K562 (cell line): Measurements from ENCODE around the gene CCNY. TPM values are rescaled to one million over a fixed set of nuclear protein-coding genes. Genes with fewer than 3 reads are reported as not detected.

ENCODE experiments used
- LCOR ChIP-seq: sonication (generic); formaldehyde crosslinking; IDR thresholded peaks from 2 replicates; pipeline ENCODE4 v1.8.0; 2022; ENCODE audit warnings: mild to moderate bottlenecking, missing genetic modification reagents
- MGA ChIP-seq: fragments of 450-650 bp; IDR thresholded peaks from 2 replicates; pipeline ENCODE4 v1.6.1; 2016; ENCODE audit warnings: mild to moderate bottlenecking, moderate library complexity
- NR2F6 ChIP-seq: fragments of 450-650 bp; formaldehyde crosslinking; IDR thresholded peaks from 2 replicates; pipeline ENCODE4 v1.4.0; 2020; ENCODE audit warnings: mild to moderate bottlenecking
- PRDM10 ChIP-seq: fragments of 450-650 bp; IDR thresholded peaks from 2 replicates; pipeline ENCODE4 v1.6.1; 2018; ENCODE audit not compliant: partially characterized antibody
- TCF7L2 ChIP-seq: fragments of 150-350 bp; IDR thresholded peaks from 2 replicates; pipeline ENCODE4 v1.6.1; 2016; ENCODE audit warnings: low read depth, mild to moderate bottlenecking, low read length, moderate library complexity
- polyA plus RNA-seq, 8 experiments: library from polyadenylated mRNA; depleted of rRNA in 4 of 8; stranded (reverse) in 5 of 8; unstranded in 3 of 8; fragments of >200 nt; fragmentation: Nextera tagmentation in 2 of 8; fragmentation: Illumina TruSeq in 1 of 8; extraction: Ambion mirVana in 2 of 8; extraction: Trizol in 1 of 8; gene quantifications; 2 replicates each; pipeline versions ENCODE4 v1.2.1 to v1.2.3, GENCODE V29; 2011 to 2014; ENCODE audit warnings: inconsistent platforms in 1 of 8, missing spikeins in 1 of 8
- total RNA-seq, 7 experiments: library from RNA; depleted of rRNA in 6 of 7; stranded (reverse); fragments of >200 nt in 6 of 7; fragmentation: Illumina TruSeq in 2 of 7; extraction: Trizol in 2 of 7; gene quantifications; 2 replicates each; pipeline versions ENCODE4 v1.2.1 to v1.2.3, GENCODE V29; 2011 to 2021; ENCODE audit warnings: low replicate concordance in 1 of 7
- TF ChIP-seq, protein P1 (sequence below): sonication (generic); formaldehyde crosslinking; IDR thresholded peaks from 2 replicates; pipeline ENCODE4 v1.8.1; 2023; ENCODE audit warnings: mild to moderate bottlenecking, missing genetic modification reagents

Gene CCNY
- total and polyA plus RNA-seq, 9 of the 15 experiments (the other 6 are each of a cell fraction or from before 2014, with no cell fraction given), result 8.4 to 109 (median 38.6) TPM

DNA sequence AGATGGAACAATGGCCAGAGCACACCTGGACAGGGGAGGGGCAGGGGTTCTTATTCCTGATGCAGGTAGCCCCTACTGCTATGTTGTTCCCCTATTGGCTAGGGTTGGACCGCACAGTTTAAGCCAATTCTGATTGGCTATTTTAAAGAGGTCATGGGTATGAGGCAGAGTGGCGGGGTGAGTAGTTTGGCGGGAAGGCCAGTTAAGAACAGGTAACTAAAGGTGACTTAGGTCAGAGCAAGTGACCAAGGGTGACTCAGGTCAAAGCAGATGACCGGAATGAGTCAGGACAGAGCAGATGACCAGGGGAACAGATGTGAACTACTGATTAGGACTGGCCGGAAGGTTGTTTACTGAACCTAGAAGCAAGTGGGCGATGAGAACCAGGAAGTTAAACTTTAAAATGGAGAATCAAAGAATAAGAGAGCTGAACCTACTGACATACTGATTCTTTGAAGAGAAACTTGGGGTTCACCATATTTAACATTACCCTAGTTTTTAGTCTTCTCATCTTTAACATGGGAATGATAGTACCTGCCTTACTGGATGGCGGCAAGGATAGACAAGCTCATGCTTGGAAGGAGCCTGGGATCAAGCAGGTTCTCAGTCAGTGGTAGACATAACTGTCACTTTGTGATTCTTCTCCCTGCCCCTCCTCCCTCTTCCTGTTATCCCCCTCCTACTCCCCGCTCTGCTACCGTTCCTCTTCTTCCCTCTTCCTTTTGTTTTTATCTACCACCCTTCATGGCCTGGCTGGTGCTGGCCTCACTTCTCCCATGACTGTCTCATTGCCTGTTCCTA is 55.0 kb downstream of the CCNY start (continued):
- TF ChIP-seq, protein P1, sequence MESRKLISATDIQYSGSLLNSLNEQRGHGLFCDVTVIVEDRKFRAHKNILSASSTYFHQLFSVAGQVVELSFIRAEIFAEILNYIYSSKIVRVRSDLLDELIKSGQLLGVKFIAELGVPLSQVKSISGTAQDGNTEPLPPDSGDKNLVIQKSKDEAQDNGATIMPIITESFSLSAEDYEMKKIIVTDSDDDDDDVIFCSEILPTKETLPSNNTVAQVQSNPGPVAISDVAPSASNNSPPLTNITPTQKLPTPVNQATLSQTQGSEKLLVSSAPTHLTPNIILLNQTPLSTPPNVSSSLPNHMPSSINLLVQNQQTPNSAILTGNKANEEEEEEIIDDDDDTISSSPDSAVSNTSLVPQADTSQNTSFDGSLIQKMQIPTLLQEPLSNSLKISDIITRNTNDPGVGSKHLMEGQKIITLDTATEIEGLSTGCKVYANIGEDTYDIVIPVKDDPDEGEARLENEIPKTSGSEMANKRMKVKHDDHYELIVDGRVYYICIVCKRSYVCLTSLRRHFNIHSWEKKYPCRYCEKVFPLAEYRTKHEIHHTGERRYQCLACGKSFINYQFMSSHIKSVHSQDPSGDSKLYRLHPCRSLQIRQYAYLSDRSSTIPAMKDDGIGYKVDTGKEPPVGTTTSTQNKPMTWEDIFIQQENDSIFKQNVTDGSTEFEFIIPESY, result peak; percentile 97
- TF ChIP-seq TCF7L2, result no peak
- TF ChIP-seq PRDM10, result peak; percentile 16
- TF ChIP-seq NR2F6 (CRISPR knock-in tag), result peak; percentile 88
- TF ChIP-seq LCOR (CRISPR knock-in tag), result no peak; the same call in 1 of the 2 replicates
- peak; percentile 28 for TF ChIP-seq MGA
